ENCODE measurements around the gene MAGI1.
"Not testable (repeated sequence)": the region's sequence is repeated elsewhere in the genome, so short reads cannot be mapped to it uniquely, and the experiment has no call there.

Gene MAGI1

GRCh38 chr3:65901226-65901625, 137.5 kb downstream of the MAGI1 start:
- DNase-seq = no peak

GRCh38 chr3:65899226-65899625, 139.5 kb downstream of the MAGI1 start:
- DNase-seq = no peak

GRCh38 chr3:65897766-65898165, 141.0 kb downstream of the MAGI1 start:
- no peak for DNase-seq

GRCh38 chr3:65896321-65896720, 142.4 kb downstream of the MAGI1 start:
- DNase-seq = no peak

GRCh38 chr3:65894679-65895453, 143.9 kb downstream of the MAGI1 start:
- DNase-seq = no peak

- DNase-seq = no peak
Measured at GRCh38 chr3:65894126-65894525, 144.6 kb downstream of the MAGI1 start.

GRCh38 chr3:65893631-65894030, 145.1 kb downstream of the MAGI1 start:
- DNase-seq = no peak

- DNase-seq = not testable (repeated sequence)
Measured at GRCh38 chr3:65891477-65891876, 147.2 kb downstream of the MAGI1 start.

- DNase-seq = no peak
Measured at GRCh38 chr3:65890328-65890727, 148.4 kb downstream of the MAGI1 start.

GRCh38 chr3:65889707-65890099, 149.0 kb downstream of the MAGI1 start:
- no peak for DNase-seq

GRCh38 chr3:65888980-65889706, 149.6 kb downstream of the MAGI1 start:
- DNase-seq = no peak

GRCh38 chr3:65888196-65888595, 150.5 kb downstream of the MAGI1 start:
- no peak for DNase-seq

- peak; percentile 10 for DNase-seq
Measured at GRCh38 chr3:65886391-65886790, 152.3 kb downstream of the MAGI1 start.

GRCh38 chr3:65884071-65884470, 154.6 kb downstream of the MAGI1 start:
- DNase-seq = peak; percentile 39

GRCh38 chr3:65883613-65884012, 155.1 kb downstream of the MAGI1 start:
- peak; percentile 86 for DNase-seq

- DNase-seq = no peak
Measured at GRCh38 chr3:65880350-65880749, 158.4 kb downstream of the MAGI1 start.

- no peak for DNase-seq
Measured at GRCh38 chr3:65879372-65879771, 159.3 kb downstream of the MAGI1 start.

- peak; percentile 53 for DNase-seq
Measured at GRCh38 chr3:65878831-65879230, 159.9 kb downstream of the MAGI1 start.

- no peak for DNase-seq
Measured at GRCh38 chr3:65877160-65877559, 161.6 kb downstream of the MAGI1 start.

GRCh38 chr3:65876028-65876420, 162.7 kb downstream of the MAGI1 start:
- DNase-seq = no peak

GRCh38 chr3:65875393-65876027, 163.2 kb downstream of the MAGI1 start:
- DNase-seq = no peak

- no peak for DNase-seq
Measured at GRCh38 chr3:65873869-65874268, 164.8 kb downstream of the MAGI1 start.

- DNase-seq = no peak
Measured at GRCh38 chr3:65873028-65873427, 165.7 kb downstream of the MAGI1 start.

Measured in NCI-H69 (cell line).